Measurements from ENCODE around the gene OR11H7.
"Not testable (repeated sequence)": the region's sequence is repeated elsewhere in the genome, so short reads cannot be mapped to it uniquely, and the experiment has no call there.

OR11H7 gene

GRCh38 chr14:20228681-20229080 is at the start of gene OR11H7:
OR11H7 (plus strand) TSS chr14:20228981.
- Histone ChIP-seq H3K27ac (ENCODE audit: low read length) (no peak within 1 kb of the TSS), H3K27me3 (ENCODE audit: low read depth, low read length) (no peaks in the 10 kb centered on the region), H3K9me3 (ENCODE audit: control insufficient read depth in 1 of 2, low read length in 2 of 2) (peaks cover 0 to 14% of the 10 kb centered on the region in 2 donors), H3K4me1 (ENCODE audit: control insufficient read depth in 1 of 2, insufficient read depth in 2 of 2, low read length in 2 of 2) (no peaks in the 10 kb centered on the region), H3K36me3 (ENCODE audit: control insufficient read depth in 1 of 2, insufficient read depth in 2 of 2, low read length in 2 of 2) (no peaks in the 10 kb centered on the region), H3K4me3 (ENCODE audit: low read depth in 1 of 2, low read length in 2 of 2) (no peak within 1 kb of the TSS)

GRCh38 chr14:20179218-20179617 is 49.6 kb upstream of the OR11H7 start:
- Histone ChIP-seq H3K4me1 (ENCODE audit: control insufficient read depth in 1 of 2, insufficient read depth in 2 of 2, low read length in 2 of 2) (no peaks in the 10 kb centered on the region), H3K36me3 (ENCODE audit: control insufficient read depth in 1 of 2, insufficient read depth in 2 of 2, low read length in 2 of 2) (no peaks in the 10 kb centered on the region), H3K4me3 (ENCODE audit: low read depth in 1 of 2, low read length in 2 of 2) (no peak overlapping the region), H3K27ac (ENCODE audit: low read length) (no peak overlapping the region), H3K27me3 (ENCODE audit: low read depth, low read length) (no peaks in the 10 kb centered on the region), H3K9me3 (ENCODE audit: control insufficient read depth in 1 of 2, low read length in 2 of 2) (no peaks in the 10 kb centered on the region)

GRCh38 chr14:20179880-20180279 is 48.9 kb upstream of the OR11H7 start:
- Histone ChIP-seq H3K36me3 (ENCODE audit: control insufficient read depth in 1 of 2, insufficient read depth in 2 of 2, low read length in 2 of 2) (no peaks in the 10 kb centered on the region), H3K4me3 (ENCODE audit: low read depth in 1 of 2, low read length in 2 of 2) (no peak overlapping the region), H3K27me3 (ENCODE audit: low read depth, low read length) (no peaks in the 10 kb centered on the region), H3K27ac (ENCODE audit: low read length) (no peak overlapping the region), H3K4me1 (ENCODE audit: control insufficient read depth in 1 of 2, insufficient read depth in 2 of 2, low read length in 2 of 2) (no peaks in the 10 kb centered on the region), H3K9me3 (ENCODE audit: control insufficient read depth in 1 of 2, low read length in 2 of 2) (no peaks in the 10 kb centered on the region)

GRCh38 chr14:20180486-20180885 is 48.3 kb upstream of the OR11H7 start:
- no peaks in the 10 kb centered on the region for H3K27me3 ChIP-seq (ENCODE audit: low read depth, low read length)
- no peaks in the 10 kb centered on the region for H3K36me3 ChIP-seq (ENCODE audit: control insufficient read depth in 1 of 2, insufficient read depth in 2 of 2, low read length in 2 of 2)
- no peaks in the 10 kb centered on the region for H3K4me1 ChIP-seq (ENCODE audit: control insufficient read depth in 1 of 2, insufficient read depth in 2 of 2, low read length in 2 of 2)
- no peaks in the 10 kb centered on the region for H3K9me3 ChIP-seq (ENCODE audit: control insufficient read depth in 1 of 2, low read length in 2 of 2)
- H3K4me3 ChIP-seq (ENCODE audit: low read depth in 1 of 2, low read length in 2 of 2) = no peak overlapping the region
- H3K27ac ChIP-seq (ENCODE audit: low read length) = no peak overlapping the region

GRCh38 chr14:20184181-20184580 is 44.6 kb upstream of the OR11H7 start:
- Histone ChIP-seq H3K9me3 (ENCODE audit: control insufficient read depth in 1 of 2, low read length in 2 of 2) (no peaks in the 10 kb centered on the region), H3K27ac (ENCODE audit: low read length) (no peak overlapping the region), H3K4me3 (ENCODE audit: low read depth in 1 of 2, low read length in 2 of 2) (no peak overlapping the region), H3K4me1 (ENCODE audit: control insufficient read depth in 1 of 2, insufficient read depth in 2 of 2, low read length in 2 of 2) (no peaks in the 10 kb centered on the region), H3K36me3 (ENCODE audit: control insufficient read depth in 1 of 2, insufficient read depth in 2 of 2, low read length in 2 of 2) (no peaks in the 10 kb centered on the region), H3K27me3 (ENCODE audit: low read depth, low read length) (no peaks in the 10 kb centered on the region)

- Histone ChIP-seq H3K27me3 (ENCODE audit: low read depth, low read length) (no peaks in the 10 kb centered on the region), H3K4me3 (ENCODE audit: low read depth in 1 of 2, low read length in 2 of 2) (no peak within 1 kb of the TSS), H3K4me1 (ENCODE audit: control insufficient read depth in 1 of 2, insufficient read depth in 2 of 2, low read length in 2 of 2) (no peaks in the 10 kb centered on the region), H3K36me3 (ENCODE audit: control insufficient read depth in 1 of 2, insufficient read depth in 2 of 2, low read length in 2 of 2) (no peaks in the 10 kb centered on the region), H3K27ac (ENCODE audit: low read length) (no peak within 1 kb of the TSS), H3K9me3 (ENCODE audit: control insufficient read depth in 1 of 2, low read length in 2 of 2) (no peaks in the 10 kb centered on the region)
These were observed 38.2 kb upstream of the OR11H7 start, which contains the start of gene OR11G2 for GRCh38 chr14:20190596-20190995. OR11G2 (plus strand) TSS chr14:20190896; CDS start chr14:20197438, 6,542 bp downstream.

GRCh38 chr14:20191396-20191795 is 37.4 kb upstream of the OR11H7 start:
- Histone ChIP-seq H3K27me3 (ENCODE audit: low read depth, low read length) (no peaks in the 10 kb centered on the region), H3K36me3 (ENCODE audit: control insufficient read depth in 1 of 2, insufficient read depth in 2 of 2, low read length in 2 of 2) (no peaks in the 10 kb centered on the region), H3K4me1 (ENCODE audit: control insufficient read depth in 1 of 2, insufficient read depth in 2 of 2, low read length in 2 of 2) (no peaks in the 10 kb centered on the region), H3K27ac (ENCODE audit: low read length) (no peak overlapping the region), H3K4me3 (ENCODE audit: low read depth in 1 of 2, low read length in 2 of 2) (no peak overlapping the region), H3K9me3 (ENCODE audit: control insufficient read depth in 1 of 2, low read length in 2 of 2) (no peaks in the 10 kb centered on the region)

GRCh38 chr14:20194101-20194500 is 34.7 kb upstream of the OR11H7 start:
- Histone ChIP-seq H3K36me3 (ENCODE audit: control insufficient read depth in 1 of 2, insufficient read depth in 2 of 2, low read length in 2 of 2) (no peaks in the 10 kb centered on the region), H3K27ac (ENCODE audit: low read length) (no peak overlapping the region), H3K4me3 (ENCODE audit: low read depth in 1 of 2, low read length in 2 of 2) (no peak overlapping the region), H3K9me3 (ENCODE audit: control insufficient read depth in 1 of 2, low read length in 2 of 2) (no peaks in the 10 kb centered on the region), H3K27me3 (ENCODE audit: low read depth, low read length) (no peaks in the 10 kb centered on the region), H3K4me1 (ENCODE audit: control insufficient read depth in 1 of 2, insufficient read depth in 2 of 2, low read length in 2 of 2) (no peaks in the 10 kb centered on the region)

GRCh38 chr14:20195170-20195569 is 33.6 kb upstream of the OR11H7 start:
- not testable (repeated sequence) for H3K36me3 ChIP-seq (ENCODE audit: control insufficient read depth in 1 of 2, insufficient read depth in 2 of 2, low read length in 2 of 2); H3K9me3 ChIP-seq (ENCODE audit: control insufficient read depth in 1 of 2, low read length in 2 of 2); H3K27ac ChIP-seq (ENCODE audit: low read length); H3K27me3 ChIP-seq (ENCODE audit: low read depth, low read length); H3K4me1 ChIP-seq (ENCODE audit: control insufficient read depth in 1 of 2, insufficient read depth in 2 of 2, low read length in 2 of 2); H3K4me3 ChIP-seq (ENCODE audit: low read depth in 1 of 2, low read length in 2 of 2)

- no peaks in the 10 kb centered on the region for H3K9me3 ChIP-seq (ENCODE audit: control insufficient read depth in 1 of 2, low read length in 2 of 2)
- H3K4me1 ChIP-seq (ENCODE audit: control insufficient read depth in 1 of 2, insufficient read depth in 2 of 2, low read length in 2 of 2) = no peaks in the 10 kb centered on the region
- H3K36me3 ChIP-seq (ENCODE audit: control insufficient read depth in 1 of 2, insufficient read depth in 2 of 2, low read length in 2 of 2) = no peaks in the 10 kb centered on the region
- H3K4me3 ChIP-seq (ENCODE audit: low read depth in 1 of 2, low read length in 2 of 2) = no peak overlapping the region
- no peak overlapping the region for H3K27ac ChIP-seq (ENCODE audit: low read length)
- no peaks in the 10 kb centered on the region for H3K27me3 ChIP-seq (ENCODE audit: low read depth, low read length)
These were observed 32.9 kb upstream of the OR11H7 start for GRCh38 chr14:20195911-20196310.

- no peak overlapping the region for H3K4me3 ChIP-seq (ENCODE audit: low read depth in 1 of 2, low read length in 2 of 2)
- no peaks in the 10 kb centered on the region for H3K9me3 ChIP-seq (ENCODE audit: control insufficient read depth in 1 of 2, low read length in 2 of 2)
- no peaks in the 10 kb centered on the region for H3K27me3 ChIP-seq (ENCODE audit: low read depth, low read length)
- no peaks in the 10 kb centered on the region for H3K36me3 ChIP-seq (ENCODE audit: control insufficient read depth in 1 of 2, insufficient read depth in 2 of 2, low read length in 2 of 2)
- no peak overlapping the region for H3K27ac ChIP-seq (ENCODE audit: low read length)
- H3K4me1 ChIP-seq (ENCODE audit: control insufficient read depth in 1 of 2, insufficient read depth in 2 of 2, low read length in 2 of 2) = no peaks in the 10 kb centered on the region
These were observed 31.3 kb upstream of the OR11H7 start for GRCh38 chr14:20197459-20197858.

GRCh38 chr14:20198991-20199390 is 29.8 kb upstream of the OR11H7 start:
- no peaks in the 10 kb centered on the region for H3K4me1 ChIP-seq (ENCODE audit: control insufficient read depth in 1 of 2, insufficient read depth in 2 of 2, low read length in 2 of 2)
- no peak overlapping the region for H3K27ac ChIP-seq (ENCODE audit: low read length)
- no peak overlapping the region for H3K4me3 ChIP-seq (ENCODE audit: low read depth in 1 of 2, low read length in 2 of 2)
- H3K27me3 ChIP-seq (ENCODE audit: low read depth, low read length) = no peaks in the 10 kb centered on the region
- H3K36me3 ChIP-seq (ENCODE audit: control insufficient read depth in 1 of 2, insufficient read depth in 2 of 2, low read length in 2 of 2) = no peaks in the 10 kb centered on the region
- H3K9me3 ChIP-seq (ENCODE audit: control insufficient read depth in 1 of 2, low read length in 2 of 2) = no peaks in the 10 kb centered on the region

Measured in muscle layer of duodenum (tissue), 2 donors.